PC-9 (cell line): Measurements from ENCODE around the gene CASP4. TPM values are rescaled to one million over a fixed set of nuclear protein-coding genes. Genes with fewer than 3 reads are reported as not detected.
A peak's percentile ranks its signal among the peaks of the same experiment; 100 is the strongest.

Source experiments
- BruUV-seq: library from RNA; stranded (reverse); fragments of 400-500 nt; replicated peaks from 2 replicates; lab custom pipeline; 2021; lab: Mats Ljungman, UMichigan
- CTCF ChIA-PET: fragments of 300-600 bp; sonication (Branson Sonifier 250); formaldehyde crosslinking; loops from one replicate; lab custom pipeline; 2022; ENCODE audit warnings: antibody characterized with exemption; lab: Charles Lee
- POLR2A ChIA-PET: fragments of 300-600 bp; sonication (Branson Sonifier 250); formaldehyde crosslinking; loops from one replicate; lab custom pipeline; 2022; ENCODE audit warnings: antibody characterized with exemption; ENCODE audit not compliant: unreplicated experiment; lab: Charles Lee
- DNase-seq, 2 experiments: peaks; one replicate each; pipeline versions ENCODE4 v3.0.0 to v3.0.0-alpha.2; 2015 to 2022; ENCODE audit warnings: mixed read lengths in 1 of 2
- H2AFZ ChIP-seq: fragments of 200-600 bp; sonication (generic); 2 replicates; pipeline ENCODE4 v1.8.1; 2017; ENCODE audit warnings: antibody characterized with exemption
- H3F3A ChIP-seq: fragments of 200-600 bp; sonication (generic); 2 replicates; pipeline ENCODE4 v1.8.1; 2017; ENCODE audit warnings: antibody characterized with exemption, mild to moderate bottlenecking, low read depth; ENCODE audit not compliant: insufficient read depth
- H3K27ac ChIP-seq: fragments of 200-600 bp; sonication (generic); 2 replicates; pipeline ENCODE4 v1.6.1; 2016; ENCODE audit warnings: mixed run types
- H3K27me3 ChIP-seq: fragments of 200-600 bp; sonication (generic); 2 replicates; pipeline ENCODE4 v1.6.1; 2016; ENCODE audit warnings: low read depth, mixed run types; ENCODE audit not compliant: insufficient read depth
- H3K36me3 ChIP-seq: fragments of 200-600 bp; sonication (generic); 2 replicates; pipeline ENCODE4 v1.6.1; 2016; ENCODE audit warnings: low read depth, mixed run types
- H3K4me1 ChIP-seq: fragments of 200-600 bp; sonication (generic); replicated peaks from 2 replicates; pipeline ENCODE4 v1.6.1; 2016; ENCODE audit warnings: mixed run types; ENCODE audit not compliant: insufficient read depth
- H3K4me2 ChIP-seq: fragments of 200-600 bp; sonication (generic); 2 replicates; pipeline ENCODE4 v1.6.1; 2017; ENCODE audit warnings: mixed run types
- H3K4me3 ChIP-seq: fragments of 200-600 bp; sonication (generic); 2 replicates; pipeline ENCODE4 v1.6.1; 2016; ENCODE audit warnings: mixed run types
- H3K79me2 ChIP-seq: fragments of 200-600 bp; sonication (generic); 2 replicates; pipeline ENCODE4 v1.6.1; 2017; ENCODE audit warnings: low read depth, mixed run types
- H3K9me2 ChIP-seq: fragments of 200-600 bp; sonication (generic); 2 replicates; pipeline ENCODE4 v1.8.1; 2017; ENCODE audit warnings: mild to moderate bottlenecking; ENCODE audit not compliant: insufficient read depth
- H3K9me3 ChIP-seq: fragments of 200-600 bp; sonication (generic); 2 replicates; pipeline ENCODE4 v1.8.1; 2016; ENCODE audit warnings: low read depth; ENCODE audit not compliant: insufficient read depth
- H4K20me1 ChIP-seq: fragments of 200-600 bp; sonication (generic); 2 replicates; pipeline ENCODE4 v1.8.1; 2017; ENCODE audit not compliant: insufficient read depth
- EZH2 ChIP-seq: fragments of 200-600 bp; sonication (generic); IDR thresholded peaks from 2 replicates; pipeline ENCODE4 v1.8.0; 2017; ENCODE audit warnings: antibody characterized with exemption, low read depth
- intact Hi-C: fragments of 100-400 bp; cut with micrococcal nuclease; formaldehyde crosslinking; loops from one replicate; pipeline ENCODE4 v1.10.0; 2022; ENCODE audit not compliant: unreplicated experiment
- total RNA-seq: library from RNA; stranded (reverse); gene quantifications from 2 replicates; pipeline ENCODE4 v1.2.3, GENCODE V29; 2021
- TF ChIP-seq, protein P1 (sequence below): fragments of 200-600 bp; sonication (generic); conservative IDR thresholded peaks from 2 replicates; pipeline ENCODE4 v1.6.1; 2017; ENCODE audit warnings: mixed run types, antibody characterized with exemption, mild to moderate bottlenecking, moderate library complexity

CASP4 gene
- total RNA-seq, 1 experiment from 2014 or later = 82.2 TPM

DNA sequence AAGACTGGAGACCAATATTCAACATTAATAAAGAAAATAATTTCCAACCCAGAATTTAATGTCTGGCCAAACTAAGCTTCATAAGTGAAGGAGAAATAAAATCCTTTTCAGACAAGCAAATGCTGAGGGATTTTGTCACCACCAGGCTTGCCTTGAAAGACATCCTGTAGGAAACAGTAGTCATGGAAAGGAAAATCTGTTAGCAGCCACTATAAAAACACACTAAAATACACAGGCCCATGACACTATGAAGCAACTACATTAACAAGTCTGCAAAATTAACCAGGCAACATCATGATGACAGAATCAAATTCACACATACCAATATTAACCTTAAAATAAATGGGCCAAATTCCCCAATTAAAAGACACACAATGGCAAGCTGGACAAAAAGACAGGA lies 2.4 kb upstream of the CASP4 start:
- CTCF ChIA-PET = no interaction called here
- intact Hi-C loops = no loop called here
- no peak for DNase-seq
- H3K9me2 ChIP-seq = no peaks in the 10 kb centered on the region
- POLR2A ChIA-PET = no interaction called here
- H3K9me3 ChIP-seq = peaks cover 18% of the 10 kb centered on the region
- no TSS peak for BruUV-seq
- H3K4me1 ChIP-seq = peaks cover 23% of the 10 kb centered on the region
- no peak for TF ChIP-seq EZH2
- TF ChIP-seq, protein P1, sequence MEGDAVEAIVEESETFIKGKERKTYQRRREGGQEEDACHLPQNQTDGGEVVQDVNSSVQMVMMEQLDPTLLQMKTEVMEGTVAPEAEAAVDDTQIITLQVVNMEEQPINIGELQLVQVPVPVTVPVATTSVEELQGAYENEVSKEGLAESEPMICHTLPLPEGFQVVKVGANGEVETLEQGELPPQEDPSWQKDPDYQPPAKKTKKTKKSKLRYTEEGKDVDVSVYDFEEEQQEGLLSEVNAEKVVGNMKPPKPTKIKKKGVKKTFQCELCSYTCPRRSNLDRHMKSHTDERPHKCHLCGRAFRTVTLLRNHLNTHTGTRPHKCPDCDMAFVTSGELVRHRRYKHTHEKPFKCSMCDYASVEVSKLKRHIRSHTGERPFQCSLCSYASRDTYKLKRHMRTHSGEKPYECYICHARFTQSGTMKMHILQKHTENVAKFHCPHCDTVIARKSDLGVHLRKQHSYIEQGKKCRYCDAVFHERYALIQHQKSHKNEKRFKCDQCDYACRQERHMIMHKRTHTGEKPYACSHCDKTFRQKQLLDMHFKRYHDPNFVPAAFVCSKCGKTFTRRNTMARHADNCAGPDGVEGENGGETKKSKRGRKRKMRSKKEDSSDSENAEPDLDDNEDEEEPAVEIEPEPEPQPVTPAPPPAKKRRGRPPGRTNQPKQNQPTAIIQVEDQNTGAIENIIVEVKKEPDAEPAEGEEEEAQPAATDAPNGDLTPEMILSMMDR = no peak
- no peak overlapping the region for H2AFZ ChIP-seq
- H3K36me3 ChIP-seq = peaks cover 5% of the 10 kb centered on the region; the same call in 1 of the 2 replicates
- no peaks in the 10 kb centered on the region for H3K27me3 ChIP-seq
- no peak overlapping the region for H3K27ac ChIP-seq
- H3F3A ChIP-seq = peaks cover 19% of the 10 kb centered on the region
- no peak overlapping the region for H3K4me2 ChIP-seq
- no peak overlapping the region for H3K4me3 ChIP-seq
- peaks cover 17% of the 10 kb centered on the region for H3K79me2 ChIP-seq
- no peaks in the 10 kb centered on the region for H4K20me1 ChIP-seq

DNA sequence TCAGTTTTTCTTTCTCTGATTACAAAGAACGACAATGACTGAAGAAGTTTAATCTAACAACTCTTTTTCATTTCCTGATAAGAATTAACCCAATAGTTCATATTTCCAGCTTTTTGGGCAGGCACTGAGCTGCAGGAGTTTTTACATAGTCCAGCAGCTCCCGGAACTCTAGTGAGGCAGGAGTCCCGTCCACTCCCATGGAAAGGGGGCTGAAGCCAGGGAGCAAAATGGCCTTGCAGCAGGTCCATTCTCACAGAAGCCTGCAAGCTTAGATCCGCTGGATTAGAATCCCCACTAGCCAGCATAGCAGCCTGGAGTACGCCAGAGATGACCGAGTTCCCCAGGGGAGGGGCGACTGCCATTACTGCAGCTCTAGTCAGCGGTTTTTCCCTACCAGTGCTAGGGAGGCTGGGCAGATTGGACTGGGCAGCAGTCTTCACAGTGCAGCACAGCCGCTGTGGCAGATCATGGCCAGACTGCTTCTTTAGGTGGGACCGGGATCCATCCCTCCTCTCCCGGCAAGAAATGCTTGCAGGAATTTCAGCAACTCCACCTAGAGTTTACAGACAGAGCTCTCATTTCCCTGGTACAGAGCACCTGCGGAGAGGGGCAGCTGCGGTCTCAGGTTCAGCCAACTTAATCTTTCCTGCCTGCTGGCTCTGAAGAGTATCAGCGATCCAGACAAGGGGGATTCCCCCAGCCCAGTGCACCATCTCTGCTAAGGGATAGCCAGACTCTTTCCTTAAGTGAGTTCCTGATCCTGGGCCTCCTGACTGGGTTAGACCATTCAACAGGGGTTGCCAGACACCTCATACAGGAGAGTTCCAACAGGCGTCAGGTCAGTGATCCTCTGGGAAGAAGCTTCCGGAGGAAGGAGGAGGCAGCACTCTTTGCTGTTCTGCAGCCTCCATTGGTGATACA lies 742 bp upstream of the CASP4 start:
- H3K27ac ChIP-seq = peak overlapping the region; percentile 93
- peak overlapping the region; percentile 83 for H2AFZ ChIP-seq
- no peaks in the 10 kb centered on the region for H4K20me1 ChIP-seq
- peaks cover 20% of the 10 kb centered on the region for H3K36me3 ChIP-seq
- TF ChIP-seq, protein P1 = no peak
- TF ChIP-seq EZH2 = no peak
- peak overlapping the region; percentile 65 for H3K4me3 ChIP-seq
- intact Hi-C loops = loop anchor here (1.0 to 10.0 kb wide), 4 partner anchors 78 to 1444 kb away; no protein-coding TSS in a partner anchor
- peaks cover 30% of the 10 kb centered on the region for H3K4me1 ChIP-seq
- no peaks in the 10 kb centered on the region for H3K9me2 ChIP-seq
- no peaks in the 10 kb centered on the region for H3K27me3 ChIP-seq
- peak overlapping the region; percentile 84 for H3K4me2 ChIP-seq
- DNase-seq = no peak
- ChIA-PET POLR2A (interaction anchor here (0.7 kb wide), 1 partner anchor 8 kb away, joined by 9 read pairs; no protein-coding TSS in a partner anchor), CTCF (interaction anchor here (0.6 to 0.7 kb wide), 2 partner anchors 21 to 805 kb away, joined by 3 read pairs; partner anchors contain the start of gene PDGFD)
- H3K79me2 ChIP-seq = peaks cover 31% of the 10 kb centered on the region
- peaks cover 19% of the 10 kb centered on the region for H3F3A ChIP-seq
- BruUV-seq = TSS peak; percentile 73
- H3K9me3 ChIP-seq = peaks cover 18% of the 10 kb centered on the region; the same call in 1 of the 2 replicates

DNA sequence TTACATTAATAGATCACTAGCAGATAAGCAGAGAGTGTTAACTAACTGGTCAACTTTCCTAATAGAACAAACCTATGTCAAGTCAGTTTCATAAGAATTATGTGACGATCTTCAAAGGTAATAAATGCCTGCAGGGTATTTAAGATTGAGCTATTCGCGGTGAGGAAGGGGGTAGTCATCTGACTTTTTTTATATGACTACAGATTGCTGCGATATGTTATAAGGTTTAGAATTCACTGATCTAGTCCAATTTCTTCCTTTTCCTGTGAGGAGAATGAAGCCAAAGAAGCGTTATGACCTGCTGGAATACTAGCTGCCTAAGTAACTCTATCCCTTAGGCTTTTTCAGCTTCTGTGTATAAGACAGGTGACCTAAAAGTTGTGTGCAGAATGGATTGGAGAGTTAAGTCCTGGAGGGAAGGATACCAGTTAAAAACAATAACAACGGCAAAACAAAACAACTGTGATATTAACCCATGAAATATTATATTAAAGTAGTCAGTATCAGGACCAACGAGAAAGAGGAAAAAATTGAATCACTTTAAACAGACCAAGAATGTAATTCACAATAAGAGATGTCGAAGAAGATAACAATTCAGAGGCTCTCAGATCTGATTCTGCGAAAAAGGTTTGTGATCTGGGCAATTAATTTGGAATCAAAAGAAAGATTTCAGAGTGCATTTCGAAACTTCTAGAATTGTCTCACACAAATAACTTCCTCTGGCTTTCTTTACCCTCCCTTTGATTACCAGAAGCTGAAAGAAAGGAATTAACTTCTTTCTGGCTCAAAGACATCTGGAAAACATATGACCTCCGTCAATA lies 630 bp downstream of the CASP4 start:
- DNase-seq = peak in 1 of 2 experiments; percentile 81
- Histone ChIP-seq H3K4me2 (peak overlapping the region; percentile 84), H4K20me1 (no peaks in the 10 kb centered on the region), H2AFZ (peak overlapping the region; percentile 83), H3F3A (peaks cover 19% of the 10 kb centered on the region), H3K79me2 (peaks cover 38% of the 10 kb centered on the region), H3K4me1 (peaks cover 30% of the 10 kb centered on the region), H3K4me3 (peak overlapping the region; percentile 65), H3K27me3 (no peaks in the 10 kb centered on the region), H3K9me3 (peaks cover 18% of the 10 kb centered on the region; the same call in 1 of the 2 replicates), H3K27ac (peak overlapping the region; percentile 93), H3K36me3 (peaks cover 34% of the 10 kb centered on the region), H3K9me2 (no peaks in the 10 kb centered on the region)
- POLR2A ChIA-PET = interaction anchor here (0.7 to 0.9 kb wide), 6 partner anchors 9 to 1195 kb away, joined by 5 to 10 read pairs (median 9); no protein-coding TSS in a partner anchor
- CTCF ChIA-PET = interaction anchor here (0.7 kb wide), 1 partner anchor 804 kb away, joined by 3 read pairs; the partner anchor contains the start of gene PDGFD
- intact Hi-C loops = loop anchor here (1.0 to 10.0 kb wide), 4 partner anchors 80 to 1443 kb away; no protein-coding TSS in a partner anchor
- TF ChIP-seq, protein P1 = no peak
- TF ChIP-seq EZH2 = no peak
- BruUV-seq = TSS peak; percentile 47
